ENCODE data around the gene UBAP2.
"Not testable (repeated sequence)": the region's sequence is repeated elsewhere in the genome, so short reads cannot be mapped to it uniquely, and the experiment has no call there.

UBAP2 gene

DNA sequence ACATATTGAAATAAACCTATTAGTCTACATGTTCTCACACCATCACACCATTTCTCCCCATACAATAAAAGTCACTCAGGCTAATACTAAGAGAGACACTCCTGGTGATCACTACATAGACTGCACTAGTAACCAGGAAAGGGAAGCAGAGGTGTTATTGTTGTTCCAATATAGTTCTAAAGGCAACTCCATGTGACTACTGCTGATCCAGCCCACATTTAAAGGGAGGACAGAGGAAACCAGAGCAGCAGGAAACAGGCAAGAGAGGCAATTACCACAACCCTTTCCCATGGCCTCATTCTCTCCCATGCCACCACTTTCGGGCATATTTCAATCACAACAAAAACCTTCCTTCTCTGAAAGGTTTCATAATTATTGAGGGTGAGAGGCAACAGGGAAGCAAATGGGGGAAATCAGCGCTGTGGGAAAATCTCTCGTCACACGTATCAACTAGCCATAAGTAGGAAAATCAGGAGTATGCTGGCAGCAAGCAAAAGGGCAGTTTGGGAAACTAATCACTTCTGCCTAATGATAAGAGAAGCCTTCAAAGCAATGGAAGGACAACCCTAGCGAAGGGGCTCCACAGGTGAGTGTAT, 1.8 kb downstream of the UBAP2 start:
- DNase-seq, result no peak

DNA sequence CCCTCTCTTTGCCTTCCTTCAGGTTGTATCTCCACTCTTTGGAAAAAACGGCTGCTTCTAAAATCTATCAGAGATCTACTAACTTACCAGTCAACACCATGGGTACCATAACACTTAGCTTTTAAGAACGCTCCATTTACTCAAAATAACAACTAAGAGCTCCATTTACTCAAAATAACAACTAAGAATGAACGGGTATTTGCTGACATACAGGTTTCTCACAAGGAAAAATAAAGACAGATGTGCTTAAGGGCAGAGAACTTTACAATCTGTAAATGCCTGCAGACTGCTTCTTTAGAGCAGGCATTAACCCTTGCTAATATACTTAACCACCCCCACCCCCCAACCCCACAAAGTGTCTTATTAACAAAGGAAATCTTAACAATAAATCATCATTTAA, 2.8 kb downstream of the UBAP2 start:
- no peak for DNase-seq

DNA sequence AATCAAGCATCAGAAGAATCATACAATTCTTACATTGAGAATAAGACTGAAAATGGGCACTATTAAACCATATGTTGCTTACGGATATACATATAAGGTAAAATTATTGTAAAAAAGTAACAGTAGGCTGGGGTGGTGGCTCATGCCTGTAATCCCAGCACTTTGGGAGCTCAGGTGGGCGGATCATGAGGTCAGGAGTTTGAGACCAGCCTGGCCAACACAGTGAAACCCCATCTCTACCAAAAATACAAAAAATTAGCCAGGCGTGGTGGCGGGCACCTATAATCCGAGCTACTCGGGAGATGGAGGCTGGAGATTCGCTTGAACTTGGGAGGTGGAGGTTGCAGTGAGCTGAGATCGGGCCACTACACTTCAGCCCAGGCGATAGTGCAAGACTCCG, 6.6 kb downstream of the UBAP2 start:
- not testable (repeated sequence) for DNase-seq

DNA sequence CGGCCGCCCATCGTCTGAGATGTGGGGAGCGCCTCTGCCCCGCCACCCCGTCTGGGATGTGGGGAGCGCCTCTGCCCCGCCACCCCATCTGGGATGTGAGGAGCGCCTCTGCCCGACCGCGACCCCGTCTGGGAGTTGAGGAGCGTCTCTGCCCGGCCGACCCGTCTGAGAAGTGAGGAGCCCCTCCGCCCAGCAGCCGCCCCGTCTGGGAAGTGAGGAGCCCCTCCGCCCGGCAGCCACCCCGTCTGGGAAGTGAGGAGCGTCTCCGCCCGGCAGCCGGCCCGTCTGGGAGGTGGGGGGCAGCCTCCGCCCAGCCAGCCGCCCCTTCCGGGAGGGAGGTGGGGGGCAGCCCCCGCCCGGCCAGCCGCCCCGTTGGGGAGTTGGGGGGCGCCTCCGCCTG, 9.8 kb downstream of the UBAP2 start:
- not testable (repeated sequence) for DNase-seq

DNA sequence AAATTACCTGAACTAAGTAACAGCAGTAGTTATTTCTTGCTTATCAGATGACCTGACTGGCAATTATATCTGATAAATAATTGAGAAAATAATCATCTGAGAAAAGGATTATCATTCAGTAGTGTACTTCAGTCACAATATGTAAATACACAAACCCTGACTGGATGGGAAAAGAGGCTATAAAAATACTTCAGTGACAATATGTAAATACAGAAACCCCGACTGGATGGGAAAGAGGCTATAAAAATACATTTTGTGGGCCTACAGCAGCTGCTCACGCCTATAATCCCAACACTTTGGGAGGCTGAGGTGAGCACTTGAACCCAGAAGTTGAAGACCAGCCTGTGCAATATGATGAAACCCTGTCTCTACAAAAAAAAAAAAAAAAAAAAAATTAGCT, 11.1 kb downstream of the UBAP2 start:
- DNase-seq, result no peak

DNA sequence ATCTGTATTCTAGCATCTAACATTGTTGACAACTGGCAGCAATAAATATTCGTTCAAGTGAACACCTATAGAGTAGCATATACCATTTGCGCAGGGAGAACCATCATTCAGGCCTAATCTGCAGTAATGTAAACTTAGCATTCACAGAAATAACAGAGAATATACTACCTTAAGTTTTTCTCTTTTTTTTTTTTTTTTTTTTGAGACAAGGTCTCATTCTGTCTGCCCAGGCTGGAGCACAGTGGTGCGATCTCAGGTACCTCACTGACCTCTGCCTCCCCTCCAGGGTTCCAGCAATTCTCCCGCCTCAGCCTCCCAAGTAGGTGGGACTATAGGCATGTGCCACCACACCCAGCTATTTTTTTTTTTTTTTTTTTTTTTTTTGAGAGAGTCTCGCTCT, 12.1 kb downstream of the UBAP2 start:
- DNase-seq, result no peak

DNA sequence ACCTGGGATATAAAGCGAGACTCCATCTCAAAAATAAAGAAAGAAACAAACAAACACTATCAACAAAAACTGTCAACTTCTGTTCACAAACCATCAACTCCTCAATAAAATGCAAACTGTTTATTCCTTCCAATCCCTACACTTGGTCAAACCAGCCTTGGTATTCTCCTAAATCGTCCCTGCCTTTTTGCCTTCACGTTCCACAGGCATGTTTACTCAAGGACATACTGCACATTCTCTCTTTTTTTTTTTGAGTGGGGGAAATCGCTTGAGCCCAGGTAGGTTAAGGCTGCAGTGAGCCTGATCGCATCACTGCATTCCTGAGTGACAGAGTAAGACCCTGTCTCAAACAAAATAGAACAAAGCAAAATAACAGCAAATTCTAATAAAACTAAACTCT, 13.0 kb downstream of the UBAP2 start:
- no peak for DNase-seq

DNA sequence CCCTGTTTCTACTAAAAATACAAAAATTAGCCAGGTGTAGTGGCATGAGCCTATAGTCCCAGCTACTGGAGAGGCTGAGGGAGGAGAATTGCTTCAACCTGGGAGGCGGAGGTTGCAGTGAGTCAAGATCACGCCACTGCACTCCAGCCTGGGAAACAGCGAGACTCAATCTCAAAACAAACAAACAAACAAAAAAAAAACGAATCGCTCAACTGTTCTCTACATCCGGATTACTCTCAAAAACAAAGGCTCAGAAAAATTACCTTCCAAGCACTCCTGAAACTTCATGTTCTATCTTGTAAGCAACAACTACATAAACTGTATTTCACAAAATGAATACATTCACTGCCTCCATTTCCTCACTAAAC, 14.0 kb downstream of the UBAP2 start:
- DNase-seq, result no peak

DNA sequence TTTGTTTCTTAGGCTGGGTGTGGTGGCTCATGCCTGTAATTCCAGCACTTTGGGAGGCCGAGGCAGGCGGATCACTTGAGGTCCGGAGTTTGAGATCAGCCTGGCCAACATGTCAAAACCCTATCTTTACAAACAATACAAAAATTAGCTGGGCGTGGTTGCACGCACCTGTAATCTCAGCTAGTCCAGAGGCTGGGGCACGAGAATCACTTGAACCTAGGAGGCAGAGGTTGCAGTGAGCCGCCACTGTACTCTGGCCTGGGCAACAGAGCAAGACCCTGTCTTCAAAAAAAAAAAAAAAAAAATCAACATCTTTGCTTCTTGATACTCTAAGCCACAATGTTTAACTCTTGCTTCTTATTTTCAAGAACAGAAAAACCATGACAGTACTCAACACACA, 16.1 kb downstream of the UBAP2 start:
- DNase-seq, result no peak

DNA sequence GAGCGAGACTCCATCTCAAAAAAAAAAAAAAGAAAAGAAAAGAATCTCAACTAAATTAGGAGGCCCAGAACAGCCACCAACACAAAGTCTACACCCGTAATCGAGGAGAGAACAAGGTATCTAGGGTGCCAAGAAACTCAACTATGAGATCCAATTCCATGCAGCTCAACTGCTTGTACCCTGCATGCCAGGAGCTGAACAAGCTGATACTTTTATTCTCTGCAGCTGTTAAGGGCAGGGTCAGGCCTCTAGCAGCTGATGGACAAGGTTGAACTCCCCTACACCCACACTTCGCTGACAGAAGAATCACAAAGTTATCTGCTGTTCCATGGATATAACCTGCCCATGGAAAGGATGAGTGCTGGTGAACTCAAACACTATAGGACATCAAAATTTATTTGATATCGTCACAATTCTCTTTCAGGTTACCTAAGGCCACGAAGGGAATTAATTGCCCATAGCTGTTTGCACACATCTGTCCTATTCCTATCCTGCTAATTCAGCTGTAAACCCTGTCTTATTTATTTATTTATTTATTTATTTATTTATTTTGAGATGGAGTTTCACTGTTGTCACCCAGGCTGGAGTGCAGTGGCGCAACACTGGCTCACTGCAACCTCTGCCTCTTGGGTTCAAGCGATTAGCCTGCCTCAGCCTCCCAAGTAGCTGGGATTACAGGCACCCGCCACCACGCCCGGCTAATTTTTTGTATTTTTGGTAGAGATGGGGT, 20.7 kb downstream of the UBAP2 start:
- DNase-seq, result no peak

DNA sequence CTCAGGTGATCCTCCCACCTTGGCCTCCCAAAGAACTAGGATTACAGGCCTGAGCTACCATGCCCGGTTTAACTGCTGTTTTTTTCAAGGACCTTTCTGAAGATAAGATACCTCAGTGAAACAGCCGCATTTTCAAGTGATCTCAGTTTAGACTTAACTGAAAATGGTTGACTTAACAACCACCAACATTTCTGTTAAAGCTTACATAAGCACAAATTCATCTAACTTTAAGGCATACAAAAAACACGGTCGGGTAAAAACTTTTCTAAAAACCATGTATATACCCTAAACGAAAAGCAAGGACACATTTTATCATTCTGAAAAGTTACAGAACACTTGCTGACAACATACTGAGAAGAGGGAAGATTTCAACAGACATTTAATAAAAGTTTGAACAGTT, 22.9 kb downstream of the UBAP2 start:
- no peak for DNase-seq

DNA sequence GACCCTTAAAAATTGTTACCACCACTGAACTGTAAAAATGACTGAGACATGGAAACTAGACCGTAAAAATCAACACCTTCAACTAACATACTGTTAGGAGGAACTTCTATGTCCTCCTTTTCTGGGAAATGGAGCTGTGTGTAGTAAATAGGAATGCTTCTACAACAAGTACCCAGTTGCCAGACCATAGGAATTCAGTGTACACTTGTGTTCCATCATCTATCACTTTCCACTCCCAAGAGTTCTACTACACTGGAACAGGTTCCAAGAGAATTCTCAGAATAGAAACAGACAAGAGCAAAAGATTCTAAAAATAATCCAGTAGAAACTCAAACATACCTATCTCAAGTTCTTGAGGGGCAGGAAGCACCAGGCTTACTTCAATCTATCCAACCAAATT, 23.6 kb downstream of the UBAP2 start:
- DNase-seq, result no peak

DNA sequence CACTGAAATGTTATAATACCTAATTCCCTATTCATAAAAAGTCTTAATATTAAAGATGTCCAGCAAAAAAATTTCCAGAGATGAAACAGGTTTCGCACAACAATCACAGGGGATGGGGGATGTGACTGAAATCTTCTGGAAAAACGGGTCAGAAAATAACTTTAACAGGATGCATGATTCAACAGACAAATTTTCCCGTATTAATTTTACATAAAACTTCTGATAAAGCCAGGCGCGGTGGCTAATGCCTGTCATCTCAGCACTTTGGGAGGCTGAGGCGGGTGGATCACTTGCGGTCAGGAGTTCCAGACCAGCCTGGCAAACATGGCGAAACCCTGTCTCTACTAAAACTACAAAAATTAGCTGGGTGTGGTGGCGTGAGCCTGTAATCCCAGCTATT, 24.2 kb downstream of the UBAP2 start:
- peak; percentile 34 for DNase-seq

DNA sequence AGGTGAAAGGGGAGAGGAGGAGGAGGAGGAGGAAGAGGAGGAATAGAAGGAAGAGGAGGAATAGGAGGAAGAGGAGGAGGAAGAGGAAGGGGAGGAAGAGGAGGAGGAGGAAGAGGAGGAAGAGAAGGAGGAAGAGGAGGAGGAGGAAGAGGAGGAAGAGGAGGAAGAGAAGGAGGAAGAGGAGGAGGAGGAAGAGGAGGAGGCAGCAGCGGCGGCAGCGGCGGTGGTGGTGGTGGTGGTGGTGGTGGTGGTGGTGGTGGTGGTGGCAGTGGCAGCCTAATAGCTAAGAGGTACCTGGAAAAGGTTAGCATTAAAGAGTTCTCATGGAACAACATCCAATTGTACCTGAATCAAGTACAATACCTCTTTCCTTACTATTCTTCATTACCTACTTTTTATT, 32.5 kb downstream of the UBAP2 start:
- DNase-seq, result no peak

DNA sequence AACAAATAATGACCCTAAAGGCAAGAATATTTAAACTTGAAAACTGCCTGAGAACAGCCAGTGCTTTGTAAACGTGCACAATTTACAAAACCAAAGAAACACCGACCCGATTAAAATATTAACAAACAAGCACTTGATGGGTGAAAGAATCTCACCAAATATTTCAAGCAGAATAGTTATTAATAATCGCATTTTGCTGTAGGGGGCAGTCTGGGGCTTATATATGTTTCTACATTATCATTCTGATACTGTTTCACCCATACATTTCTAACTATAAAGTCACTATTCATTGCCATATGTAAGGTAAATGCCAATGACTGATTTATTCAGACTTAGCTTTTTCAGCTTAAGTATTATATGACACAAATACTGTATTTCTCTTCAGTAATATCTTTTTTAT, 37.7 kb downstream of the UBAP2 start:
- DNase-seq, result no peak

DNA sequence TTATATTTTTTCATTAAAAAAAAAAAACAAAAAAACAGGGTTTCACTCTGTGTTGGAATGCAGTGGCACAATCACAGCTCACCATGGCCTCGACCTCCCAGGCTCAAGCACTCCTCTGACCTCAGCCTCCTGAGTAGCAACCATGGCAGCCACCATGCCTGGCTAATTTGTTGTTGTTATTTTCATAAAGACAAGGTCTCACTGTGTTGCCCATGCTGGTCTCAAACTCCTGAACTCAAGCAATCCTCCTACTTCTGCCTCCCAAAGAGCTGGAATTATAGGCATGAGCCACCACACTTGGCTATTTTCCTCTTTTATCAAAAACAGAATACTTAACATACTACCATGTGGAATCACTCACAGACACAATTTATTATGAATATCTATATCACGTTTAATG, 46.7 kb downstream of the UBAP2 start:
- DNase-seq, result no peak

DNA sequence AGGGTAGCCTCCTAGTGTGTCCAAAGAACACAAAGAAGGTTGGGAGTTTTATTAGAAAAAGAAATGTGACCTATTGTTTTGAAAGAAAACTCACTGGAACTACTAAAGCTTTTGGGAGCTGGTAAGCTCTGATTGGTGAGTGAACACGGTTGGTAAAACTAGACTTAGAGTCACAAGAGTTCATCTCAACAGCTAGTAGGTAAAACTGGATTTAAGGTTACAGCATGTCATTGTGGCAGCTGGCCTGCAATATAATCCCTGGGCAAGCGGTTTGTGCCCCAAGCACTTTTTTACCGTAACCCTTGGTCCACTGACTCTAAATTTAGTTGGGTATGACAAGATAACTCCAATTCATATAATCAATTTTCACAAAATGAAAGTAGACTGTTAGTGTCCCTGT, 47.4 kb downstream of the UBAP2 start:
- DNase-seq, result no peak

DNA sequence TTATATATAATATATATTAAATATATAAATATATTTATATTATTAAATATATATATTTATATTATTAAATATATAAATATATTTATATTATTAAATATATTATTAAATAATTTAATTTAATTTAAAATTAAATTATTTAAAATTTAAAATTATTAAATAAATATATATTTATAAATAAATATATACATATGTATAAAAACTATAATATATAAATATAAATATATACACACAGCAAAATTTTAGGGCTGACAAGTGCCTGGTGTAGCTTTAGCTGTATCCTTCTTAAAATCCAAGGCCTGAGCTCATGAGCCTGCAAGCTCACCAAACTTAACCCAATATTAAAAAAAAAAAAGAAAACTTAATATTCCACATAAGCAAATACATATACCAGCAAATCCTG, 53.2 kb downstream of the UBAP2 start:
- DNase-seq, result no peak

DNA sequence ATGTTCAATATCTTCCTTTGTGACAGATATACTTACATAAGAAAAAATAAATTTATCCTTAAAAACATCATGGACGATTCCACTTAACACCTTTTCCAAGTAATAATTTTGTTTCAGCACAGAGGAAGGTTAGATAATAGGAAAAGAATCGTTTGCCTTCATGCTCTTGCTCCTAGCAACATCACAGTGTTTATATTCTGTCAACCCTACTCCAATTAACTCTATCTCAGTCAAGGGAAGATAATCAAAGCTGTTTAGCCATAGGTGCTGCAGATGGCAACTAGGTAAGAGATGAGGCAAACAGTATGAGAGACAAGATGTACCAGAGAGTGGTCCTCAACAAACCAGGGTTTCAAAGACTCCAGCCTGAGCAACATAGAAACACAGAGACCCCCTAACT, 55.6 kb downstream of the UBAP2 start:
- DNase-seq, result no peak

DNA sequence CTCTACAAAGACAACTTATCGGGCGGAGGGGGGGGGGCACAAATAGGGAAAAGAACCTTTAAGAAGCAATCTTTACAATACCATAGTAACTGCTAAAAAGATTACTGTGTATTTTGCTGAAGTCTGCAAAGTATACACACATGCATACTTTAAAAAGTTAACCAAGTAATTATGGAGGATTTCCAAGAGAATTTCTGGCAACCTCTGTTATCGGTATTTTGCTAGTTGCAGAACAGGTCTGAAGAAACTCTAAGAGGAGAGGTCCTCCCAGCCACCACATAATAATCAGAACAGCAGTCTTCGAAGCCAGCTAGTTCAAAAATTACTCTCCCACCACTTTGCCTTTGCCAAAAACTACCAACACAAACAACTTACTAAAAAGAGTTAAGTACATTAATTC, 56.1 kb downstream of the UBAP2 start:
- no peak for DNase-seq

DNA sequence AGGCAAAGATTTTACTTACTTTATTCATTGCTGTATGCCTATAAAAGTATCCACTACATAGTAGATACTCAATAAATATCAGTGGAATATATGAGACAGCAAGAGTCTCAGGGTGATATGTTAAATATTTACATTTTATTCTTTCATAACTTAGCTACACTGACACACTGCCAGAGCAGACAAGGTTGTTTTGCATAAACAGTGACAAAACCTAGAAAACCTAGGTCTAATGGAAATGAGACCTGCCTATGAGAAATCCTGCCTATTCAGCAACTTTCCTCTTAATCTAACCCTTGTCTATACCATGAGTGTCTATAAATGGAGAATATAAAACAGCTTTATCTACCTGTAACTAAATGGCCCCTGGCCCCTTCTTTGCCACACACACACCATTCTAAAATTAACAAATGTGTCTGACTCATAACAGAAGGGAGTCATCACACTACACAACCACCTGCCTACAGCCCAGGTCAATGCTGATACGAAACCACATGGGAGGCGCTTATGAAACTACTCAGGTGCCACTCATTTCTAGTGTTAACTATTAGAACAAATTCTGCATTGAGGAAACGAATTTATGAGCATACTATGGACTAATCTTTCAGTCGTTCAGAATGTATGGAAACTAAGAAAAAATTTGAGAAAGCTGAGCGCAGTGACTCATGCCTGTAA, 60.3 kb downstream of the UBAP2 start:
- no peak for DNase-seq

DNA sequence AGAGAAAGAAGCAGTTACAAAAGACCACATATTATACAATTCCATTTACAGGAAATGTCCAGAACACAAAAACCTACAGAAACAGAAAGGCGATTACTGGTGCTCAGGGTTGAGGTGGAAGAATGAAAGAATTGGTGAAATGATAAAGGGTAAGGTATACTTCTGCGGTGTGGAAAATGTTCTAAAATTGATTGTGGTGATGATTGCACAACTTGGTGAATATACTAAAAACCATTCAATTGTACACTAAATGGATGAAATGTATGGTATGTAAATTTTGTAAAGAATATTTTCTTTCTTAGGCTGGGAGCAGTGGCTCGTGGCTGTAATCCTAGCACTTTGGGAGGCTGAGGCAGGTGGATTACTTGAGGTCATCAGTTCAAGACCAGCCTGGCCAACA, 72.3 kb downstream of the UBAP2 start:
- DNase-seq, result no peak

DNA sequence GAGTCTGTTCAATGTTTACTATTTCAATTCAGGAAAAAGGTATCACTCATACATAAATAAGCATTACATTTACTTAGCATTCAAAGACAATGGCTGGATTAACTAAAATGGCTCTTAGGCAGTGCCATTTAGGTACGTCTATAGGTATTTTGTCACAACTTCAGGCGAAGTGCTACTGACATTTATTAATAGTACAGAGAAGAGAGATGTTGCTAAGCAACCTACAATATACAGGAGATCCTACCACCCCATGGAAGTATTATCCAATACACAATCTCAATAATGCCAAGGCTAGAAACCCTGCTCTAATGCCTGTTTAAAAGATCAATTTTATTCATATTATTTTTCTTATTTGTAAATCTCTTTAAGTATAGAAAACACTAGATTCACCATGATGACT, 76.0 kb downstream of the UBAP2 start:
- DNase-seq, result no peak

DNA sequence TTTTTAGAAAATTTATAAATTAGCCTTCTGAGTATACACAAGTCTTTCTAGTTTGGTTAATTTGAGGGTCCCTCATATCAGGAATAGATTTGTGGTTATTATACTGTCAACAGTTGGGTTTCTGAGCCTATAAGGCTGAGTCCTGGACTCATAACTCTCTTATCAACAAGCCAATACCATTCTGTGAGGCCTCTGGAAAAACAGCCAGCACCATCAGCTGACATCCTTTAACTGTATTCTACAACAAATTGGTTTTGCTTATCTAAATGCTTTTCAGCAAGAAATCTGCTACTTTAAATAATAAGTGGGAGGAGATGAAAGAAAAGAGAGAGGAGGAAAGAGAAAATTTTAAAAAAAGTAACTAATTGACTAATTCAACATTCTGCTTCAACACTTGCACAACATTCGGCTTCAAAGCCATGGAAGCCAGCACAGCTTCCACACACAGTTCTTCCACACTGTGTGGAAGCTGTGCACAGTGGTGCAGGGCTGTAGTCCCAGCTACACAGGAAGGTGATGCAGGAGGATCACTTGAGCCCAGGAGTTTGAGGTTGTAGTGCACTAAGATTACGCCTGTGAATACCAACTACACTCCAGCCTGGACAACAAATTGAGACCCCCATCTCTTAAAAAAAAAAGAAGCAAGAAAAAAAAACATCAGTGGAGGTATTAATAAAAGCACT, 84.5 kb downstream of the UBAP2 start:
- DNase-seq, result no peak
